Keratinocyte (primary cell): ENCODE measurements around the gene TREH. TPM values are rescaled to one million over a fixed set of nuclear protein-coding genes. Genes with fewer than 3 reads are reported as not detected.
"Not testable (repeated sequence)": the region's sequence is repeated elsewhere in the genome, so short reads cannot be mapped to it uniquely, and the experiment has no call there.

ENCODE experiments used
- DNase-seq: peaks from one replicate; pipeline ENCODE4 v3.0.0-alpha.2; 2011; ENCODE audit warnings: low read depth, missing footprints, low spot score
- FAIRE-seq: peaks from 2 replicates; lab custom pipeline; 2011; peaks lifted over from hg19 to GRCh38; lab: Jason Lieb, UNC
- H2AFZ ChIP-seq: 2 replicates; pipeline ENCODE4 v1.6.0; 2012; ENCODE audit warnings: low read length, control low read depth, inconsistent platforms; ENCODE audit not compliant: control insufficient read depth
- H3K27ac ChIP-seq: 2 replicates; pipeline ENCODE4 v1.5.1; 2011; ENCODE audit warnings: low read length; ENCODE audit not compliant: control insufficient read depth, insufficient read depth
- H3K27me3 ChIP-seq: 3 replicates; pipeline ENCODE4 v1.6.0; 2011; ENCODE audit warnings: low read length; ENCODE audit not compliant: control insufficient read depth, insufficient read depth; ENCODE audit errors: extremely low read depth
- H3K36me3 ChIP-seq, 2 experiments: 2 replicates in 1 of 2; 3 replicates in 1 of 2; pipeline ENCODE4 v1.5.1; 2011; ENCODE audit warnings: low read length in 2 of 2, mild to moderate bottlenecking in 1 of 2; ENCODE audit not compliant: control insufficient read depth in 2 of 2, insufficient read depth in 2 of 2; ENCODE audit errors: extremely low read depth in 1 of 2
- H3K4me1 ChIP-seq: 3 replicates; pipeline ENCODE4 v1.5.1; 2011; ENCODE audit warnings: low read length; ENCODE audit not compliant: control insufficient read depth, insufficient read depth; ENCODE audit errors: extremely low read depth
- H3K4me2 ChIP-seq: 3 replicates; pipeline ENCODE4 v1.6.0; 2011; ENCODE audit warnings: low read depth, low read length; ENCODE audit not compliant: control insufficient read depth, insufficient read depth; ENCODE audit errors: extremely low read depth
- H3K4me3 ChIP-seq, 3 experiments: fragments of 200-600 bp in 1 of 3; sonication (generic) in 1 of 3; 2 replicates in 2 of 3; 3 replicates in 1 of 3; pipeline ENCODE4 v1.5.1; 2011 to 2016; ENCODE audit warnings: low read length in 3 of 3, mild to moderate bottlenecking in 3 of 3, control low read depth in 2 of 3, inconsistent platforms in 1 of 3, low read depth in 1 of 3, mixed read lengths in 1 of 3, mixed run types in 1 of 3, moderate library complexity in 1 of 3; ENCODE audit not compliant: control insufficient read depth in 2 of 3, insufficient read depth in 2 of 3; ENCODE audit errors: extremely low read depth in 1 of 3
- H3K79me2 ChIP-seq: 2 replicates; pipeline ENCODE4 v1.6.0; 2012; ENCODE audit warnings: low read length; ENCODE audit not compliant: control insufficient read depth, insufficient read depth
- H3K9ac ChIP-seq: 3 replicates; pipeline ENCODE4 v1.6.0; 2011; ENCODE audit warnings: low read length; ENCODE audit not compliant: control insufficient read depth, insufficient read depth; ENCODE audit errors: extremely low read depth
- H3K9me1 ChIP-seq: 3 replicates; pipeline ENCODE4 v1.6.0; 2011; ENCODE audit warnings: low read length; ENCODE audit not compliant: control insufficient read depth, insufficient read depth; ENCODE audit errors: extremely low read depth
- H3K9me3 ChIP-seq: 2 replicates; pipeline ENCODE4 v1.5.1; 2012; ENCODE audit warnings: low read depth, low read length; ENCODE audit not compliant: control insufficient read depth
- H4K20me1 ChIP-seq: 3 replicates; pipeline ENCODE4 v1.6.0; 2011; ENCODE audit warnings: low read length; ENCODE audit not compliant: control insufficient read depth, insufficient read depth; ENCODE audit errors: extremely low read depth
- CTCF ChIP-seq, 3 experiments: IDR thresholded peaks in 1 of 3; conservative IDR thresholded peaks in 1 of 3; optimal IDR thresholded peaks in 1 of 3; 2 replicates in 2 of 3; 3 replicates in 1 of 3; pipeline versions ENCODE3 to v1.5.1; 2011; ENCODE audit warnings: low read length in 3 of 3, mild to moderate bottlenecking in 3 of 3, moderate library complexity in 2 of 3, control low read depth in 1 of 3, inconsistent platforms in 1 of 3; ENCODE audit not compliant: insufficient read depth in 2 of 3; ENCODE audit errors: extremely low read depth in 1 of 3
- EZH2 ChIP-seq: IDR thresholded peaks from one replicate; pipeline ENCODE4 v1.6.1; 2012; ENCODE audit warnings: inconsistent platforms, mild to moderate bottlenecking, low read length, moderate library complexity
- dilution Hi-C: fragments of 300-500 bp; cut with MboI; formaldehyde crosslinking; loops from one replicate; pipeline ENCODE4 v1.7.0; 2020; ENCODE audit warnings: low sequenced_read_pairs; ENCODE audit not compliant: extremely low pct_ligation_motif_present
- polyA plus RNA-seq, 5 experiments: library from polyadenylated mRNA; depleted of rRNA in 3 of 5; stranded (reverse) in 3 of 5; stranded (forward) in 1 of 5; unstranded in 1 of 5; fragments of >200 nt; gene quantifications; 1 replicate in 1 of 5; 2 replicates in 3 of 5; 3 replicates in 1 of 5; pipeline versions ENCODE4 v1.2.1 to v1.2.3, GENCODE V29; 2011 to 2012; ENCODE audit warnings: missing spikeins in 2 of 5, low read depth in 1 of 5, low replicate concordance in 1 of 5

Gene TREH
- polyA plus RNA-seq, 1 donor (not counting 4 experiments of a cell fraction or from before 2014, with no cell fraction given) = not detected

- Histone ChIP-seq H3K27ac (no peak overlapping the region), H2AFZ (no peak overlapping the region), H3K4me2 (no peak overlapping the region), H3K9me1 (no peaks in the 10 kb centered on the region), H3K4me1 (peaks cover 21% of the 10 kb centered on the region), H3K9me3 (no peaks in the 10 kb centered on the region), H3K79me2 (no peaks in the 10 kb centered on the region), H3K27me3 (no peaks in the 10 kb centered on the region), H4K20me1 (no peaks in the 10 kb centered on the region), H3K4me3 (no peak overlapping the region), H3K9ac (no peak overlapping the region), H3K36me3 (peaks cover 0 to 3% of the 10 kb centered on the region in 2 experiments)
- DNase-seq = no peak
- no peak for FAIRE-seq
- dilution Hi-C loops = no loop called here
- TF ChIP-seq EZH2 = no peak
- no peak for TF ChIP-seq CTCF (optimal IDR thresholded peaks at IDR 0.05 in 1 of 3, IDR thresholded peaks at IDR 0.05 in 1 of 3, conservative IDR thresholded peaks at IDR 0.05 in 1 of 3; ENCODE audit: extremely low read depth in 1 of 3, insufficient read depth in 2 of 3, low read length in 3 of 3)
These were observed 64.9 kb downstream of the TREH start for GRCh38 chr11:118614511-118614910.

GRCh38 chr11:118612378-118612777 lies 67.1 kb downstream of the TREH start:
- Histone ChIP-seq H4K20me1 (no peaks in the 10 kb centered on the region), H3K27me3 (no peaks in the 10 kb centered on the region), H3K9me1 (no peaks in the 10 kb centered on the region), H3K9me3 (no peaks in the 10 kb centered on the region), H3K4me1 (peaks cover 4% of the 10 kb centered on the region), H2AFZ (no peak overlapping the region), H3K79me2 (no peaks in the 10 kb centered on the region), H3K27ac (no peak overlapping the region), H3K4me2 (no peak overlapping the region), H3K36me3 (peaks cover 0 to 3% of the 10 kb centered on the region in 2 experiments), H3K9ac (no peak overlapping the region), H3K4me3 (no peak overlapping the region)
- TF ChIP-seq CTCF (optimal IDR thresholded peaks at IDR 0.05 in 1 of 3, IDR thresholded peaks at IDR 0.05 in 1 of 3, conservative IDR thresholded peaks at IDR 0.05 in 1 of 3; ENCODE audit: extremely low read depth in 1 of 3, insufficient read depth in 2 of 3, low read length in 3 of 3) = no peak
- TF ChIP-seq EZH2 = no peak
- FAIRE-seq (no peak), DNase-seq (no peak)
- dilution Hi-C loops = no loop called here

GRCh38 chr11:118611433-118611795 lies 68.0 kb downstream of the TREH start:
- dilution Hi-C loops, H3K27ac ChIP-seq, DNase-seq, H3K4me3 ChIP-seq, FAIRE-seq, H3K36me3 ChIP-seq, H4K20me1 ChIP-seq, H3K79me2 ChIP-seq, H2AFZ ChIP-seq, H3K27me3 ChIP-seq, H3K9me3 ChIP-seq, H3K9me1 ChIP-seq, H3K4me1 ChIP-seq, H3K9ac ChIP-seq, H3K4me2 ChIP-seq: not testable (repeated sequence)
